Activated T-cell treated with anti-CD3 and anti-CD28 coated beads, Interleukin-2, amount 50 U/mL, for 1 hour (primary cell): ENCODE data around the gene MRPS6.

Source experiments
- DNase-seq: peaks from one replicate; pipeline ENCODE4 v3.0.0-alpha.2; 2020

Gene MRPS6

DNA sequence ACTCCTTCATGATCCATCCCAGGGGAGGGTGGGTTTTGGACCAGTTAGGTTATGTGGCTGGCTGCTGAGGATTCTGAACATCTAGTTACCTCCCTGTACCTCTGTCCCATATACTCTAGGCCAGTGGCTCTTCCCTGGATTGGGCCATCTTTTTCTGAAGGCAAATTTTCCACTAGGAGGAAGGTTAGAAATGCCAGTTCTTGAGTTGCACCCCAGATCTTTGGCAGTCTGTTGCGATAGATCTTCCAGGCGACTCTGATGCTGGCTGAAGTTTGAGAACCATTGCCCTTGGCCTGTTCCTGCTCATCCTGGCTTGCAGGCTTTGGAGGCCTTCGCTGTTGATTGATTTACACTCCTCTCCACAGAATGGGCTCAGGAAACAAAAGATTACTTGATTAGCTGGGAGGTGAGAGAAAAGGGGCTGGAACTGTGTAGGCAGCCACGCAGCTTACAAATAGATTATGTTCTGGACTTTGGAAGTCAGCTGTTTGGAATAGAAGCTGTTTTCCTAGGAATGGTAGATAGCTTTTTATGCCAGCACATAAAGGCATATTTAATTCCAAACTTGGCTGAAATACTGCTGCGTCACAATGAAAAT, 110.1 kb downstream of the MRPS6 start:
- DNase-seq = no peak

DNA sequence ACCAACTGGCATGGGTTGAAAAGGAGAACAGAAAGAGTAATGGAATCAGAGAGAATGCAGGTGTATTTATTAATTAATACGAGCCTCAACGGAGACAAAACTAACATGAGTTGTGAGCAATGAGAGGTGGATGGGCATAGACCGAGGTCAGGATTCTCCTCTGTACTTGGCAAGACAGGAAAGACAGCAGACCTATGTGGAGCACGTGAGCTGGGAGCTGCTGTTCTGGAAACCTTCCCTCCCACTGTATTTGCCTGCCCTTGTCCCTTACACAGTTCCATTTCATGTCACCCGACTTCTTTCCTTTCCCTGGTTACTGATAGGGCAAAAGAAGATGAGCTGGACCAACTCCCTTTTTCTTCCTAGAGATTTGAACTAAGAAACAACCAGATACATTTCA, 110.9 kb downstream of the MRPS6 start:
- DNase-seq = no peak

DNA sequence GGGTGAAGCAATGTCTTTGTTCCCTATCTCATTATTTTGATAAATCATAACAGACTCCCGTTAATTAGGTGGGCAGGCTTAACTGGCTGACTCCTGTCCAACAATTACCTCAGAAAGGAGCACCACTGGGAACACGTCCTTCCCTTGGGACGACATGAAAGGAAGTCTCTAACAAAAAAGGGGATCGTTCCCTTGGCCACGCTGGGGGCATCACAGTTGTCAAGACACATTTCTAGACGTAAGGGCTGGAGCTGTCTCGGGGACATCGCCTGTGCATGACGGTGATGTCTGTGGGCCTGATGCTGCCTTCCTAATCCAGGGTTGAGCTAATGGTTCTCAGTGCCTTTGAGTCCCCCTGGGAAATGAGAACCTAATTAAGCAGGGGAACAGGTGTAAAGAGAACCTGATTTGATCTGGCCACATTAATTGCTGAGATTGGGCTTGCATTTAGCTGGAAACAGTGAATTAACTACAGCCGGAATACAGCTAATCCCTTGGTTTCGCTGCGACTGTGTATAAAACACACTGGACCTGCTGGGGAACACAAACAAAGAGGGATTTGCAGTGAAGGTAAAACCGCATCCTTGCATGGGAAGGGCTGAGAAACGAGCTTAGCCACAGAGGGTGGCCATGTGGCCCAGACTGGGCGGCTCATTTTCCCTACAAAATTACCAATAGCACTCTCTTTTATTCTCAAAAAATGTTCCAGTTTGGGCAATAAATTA, 111.8 kb downstream of the MRPS6 start:
- no peak for DNase-seq

DNA sequence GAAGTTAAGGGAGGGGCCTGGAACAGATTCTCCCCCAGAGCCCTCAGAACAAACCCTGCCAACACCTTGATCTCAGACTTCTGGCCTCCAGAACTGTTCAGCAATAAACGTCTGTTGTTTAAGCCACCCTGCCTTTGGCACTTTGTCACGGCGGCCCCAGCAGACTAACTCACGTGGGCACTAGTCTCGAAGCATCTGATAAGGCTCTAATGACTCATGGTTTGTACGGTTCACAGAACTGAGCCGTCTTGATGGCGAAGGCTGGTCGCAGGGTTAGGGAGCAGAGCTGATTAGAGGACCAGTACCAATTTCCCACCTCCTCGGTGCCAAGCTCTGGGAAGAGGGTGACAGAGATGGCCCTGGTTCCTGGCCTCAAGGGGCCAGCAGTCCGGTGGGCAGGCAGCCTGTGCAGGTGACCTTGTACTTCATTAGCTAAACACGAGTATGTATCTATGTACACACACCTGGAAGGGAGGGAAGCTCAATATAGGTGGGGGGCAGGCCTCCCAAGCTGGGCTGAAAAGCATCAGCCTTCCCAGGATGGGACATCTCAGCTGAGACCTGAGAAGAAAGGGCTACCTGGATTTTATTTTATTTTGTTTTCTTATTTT, 112.8 kb downstream of the MRPS6 start:
- DNase-seq = no peak

GRCh38 chr21:34187935-34188334, 114.6 kb downstream of the MRPS6 start:
- DNase-seq = no peak

GRCh38 chr21:34189506-34189905, 116.1 kb downstream of the MRPS6 start:
- DNase-seq = no peak

- no peak for DNase-seq
Observed at GRCh38 chr21:34190576-34191321, 117.4 kb downstream of the MRPS6 start.

DNA sequence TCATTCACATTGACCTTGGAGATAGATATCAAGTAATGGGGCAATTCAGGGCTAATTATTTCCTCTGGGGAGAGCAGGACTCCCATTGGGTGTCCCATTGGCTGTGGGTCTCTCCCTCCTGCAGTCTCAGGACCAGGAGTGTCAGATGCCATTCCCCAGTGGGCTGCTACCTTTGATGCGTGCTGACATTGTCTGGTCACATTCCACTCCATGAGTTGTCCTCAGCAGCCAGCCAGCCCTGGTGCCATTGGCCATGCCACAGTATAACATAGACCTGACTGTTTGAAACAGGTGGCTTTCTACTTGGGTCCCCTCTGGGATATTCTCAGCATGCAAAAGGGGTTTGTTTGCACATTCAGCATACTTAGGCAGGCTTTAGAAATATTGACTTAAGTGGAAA, 118.5 kb downstream of the MRPS6 start:
- no peak for DNase-seq
